ENCODE results near the gene LRPAP1. TPM values are rescaled to one million over a fixed set of nuclear protein-coding genes. Genes with fewer than 3 reads are reported as not detected.

Gene LRPAP1
- total RNA-seq, 1 experiment from 2014 or later = 109 TPM

- TF ChIP-seq CTCF (IDR thresholded peaks at IDR 0.05 in 2 of 3, conservative IDR thresholded peaks at IDR 0.05 in 1 of 3; ENCODE audit: borderline replicate concordance in 1 of 3, insufficient read depth in 1 of 3, low read depth in 2 of 3, low read length in 2 of 3) (no peak), TCF7L2 (IDR thresholded peaks at IDR 0.05; ENCODE audit: borderline replicate concordance, extremely low read depth, insufficient read depth, insufficient read length) (no peak), POLR2AphosphoS5 (IDR thresholded peaks at IDR 0.05; ENCODE audit: low read depth, low read length) (no peak), JUND (IDR thresholded peaks at IDR 0.05) (no peak), POLR2A (IDR thresholded peaks at IDR 0.05; ENCODE audit: borderline replicate concordance, extremely low read depth, insufficient read depth, insufficient read length) (no peak), REST (IDR thresholded peaks at IDR 0.05; ENCODE audit: low read depth) (no peak)
These were observed 38.3 kb downstream of the LRPAP1 start (continued) for GRCh38 chr4:3493720-3494461.

All from HCT116 (cell line).